Measurements from ENCODE around the gene KLHL22.

- TF ChIP-seq POLR2AphosphoS5 (IDR thresholded peaks at IDR 0.05), result peak; percentile 50 to 84
- no peak for TF ChIP-seq CTCF (IDR thresholded peaks at IDR 0.05)
- no peak for TF ChIP-seq EP300 (IDR thresholded peaks at IDR 0.05)
- no peak for TF ChIP-seq POLR2A (IDR thresholded peaks at IDR 0.05; ENCODE audit: low read depth)
These were observed 13.9 kb upstream of the KLHL22 start for GRCh38 chr22:20509344-20510047.

Data from esophagus muscularis mucosa (tissue), 4 donors.